ENCODE results near the gene WDR27. TPM values are rescaled to one million over a fixed set of nuclear protein-coding genes. Genes with fewer than 3 reads are reported as not detected.

The WDR27 gene
- total RNA-seq, 1 donor from 2014 or later = 41.5 TPM

- H3K9me3 ChIP-seq = no peaks in the 10 kb centered on the region
- H3K27ac ChIP-seq = no peak overlapping the region
- no peaks in the 10 kb centered on the region for H3K27me3 ChIP-seq
- no peaks in the 10 kb centered on the region for H3K4me1 ChIP-seq
- TF ChIP-seq POLR2A (IDR thresholded peaks at IDR 0.05) = no peak
- TF ChIP-seq, protein P1, sequence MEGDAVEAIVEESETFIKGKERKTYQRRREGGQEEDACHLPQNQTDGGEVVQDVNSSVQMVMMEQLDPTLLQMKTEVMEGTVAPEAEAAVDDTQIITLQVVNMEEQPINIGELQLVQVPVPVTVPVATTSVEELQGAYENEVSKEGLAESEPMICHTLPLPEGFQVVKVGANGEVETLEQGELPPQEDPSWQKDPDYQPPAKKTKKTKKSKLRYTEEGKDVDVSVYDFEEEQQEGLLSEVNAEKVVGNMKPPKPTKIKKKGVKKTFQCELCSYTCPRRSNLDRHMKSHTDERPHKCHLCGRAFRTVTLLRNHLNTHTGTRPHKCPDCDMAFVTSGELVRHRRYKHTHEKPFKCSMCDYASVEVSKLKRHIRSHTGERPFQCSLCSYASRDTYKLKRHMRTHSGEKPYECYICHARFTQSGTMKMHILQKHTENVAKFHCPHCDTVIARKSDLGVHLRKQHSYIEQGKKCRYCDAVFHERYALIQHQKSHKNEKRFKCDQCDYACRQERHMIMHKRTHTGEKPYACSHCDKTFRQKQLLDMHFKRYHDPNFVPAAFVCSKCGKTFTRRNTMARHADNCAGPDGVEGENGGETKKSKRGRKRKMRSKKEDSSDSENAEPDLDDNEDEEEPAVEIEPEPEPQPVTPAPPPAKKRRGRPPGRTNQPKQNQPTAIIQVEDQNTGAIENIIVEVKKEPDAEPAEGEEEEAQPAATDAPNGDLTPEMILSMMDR (IDR thresholded peaks at IDR 0.05) = no peak
- no peak for TF ChIP-seq POLR2AphosphoS5 (IDR thresholded peaks at IDR 0.05; ENCODE audit: insufficient read depth in 1 of 2, low read depth in 1 of 2)
- intact Hi-C loops (cut with DNase I) = no loop called here
- peak in 1 of 2 donors; percentile 82 for DNase-seq (ENCODE audit: extremely low spot score in 2 of 2)
- H3K36me3 ChIP-seq = peaks cover 0 to 18% of the 10 kb centered on the region in 2 donors
- H3K4me3 ChIP-seq = no peak overlapping the region
Measured at GRCh38 chr6:169671563-169671962, 30.3 kb downstream of the WDR27 start.

DNA sequence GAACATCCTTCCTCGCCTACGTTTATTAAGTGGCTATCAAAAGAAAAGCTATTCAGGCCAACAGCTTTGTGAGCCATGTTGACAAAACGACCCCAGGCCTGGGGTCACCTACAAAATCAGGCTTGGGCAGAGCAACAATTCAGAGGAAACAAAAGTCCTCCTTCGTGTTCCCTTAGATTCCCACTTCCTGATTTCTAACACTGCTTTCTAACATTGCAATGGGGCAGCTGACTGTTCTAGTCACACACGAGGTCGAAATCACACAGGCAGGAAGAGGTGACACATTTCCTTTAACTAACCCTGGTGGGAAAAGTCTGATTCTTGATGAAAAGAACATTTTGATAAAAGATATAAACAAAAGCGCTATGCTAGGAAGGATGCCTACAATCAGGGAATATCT, 31.9 kb downstream of the WDR27 start:
- H3K9me3 ChIP-seq = no peaks in the 10 kb centered on the region
- H3K4me3 ChIP-seq = no peak overlapping the region
- H3K4me1 ChIP-seq = no peaks in the 10 kb centered on the region
- H3K27me3 ChIP-seq = no peaks in the 10 kb centered on the region
- TF ChIP-seq, protein P1 (IDR thresholded peaks at IDR 0.05) = no peak
- TF ChIP-seq POLR2AphosphoS5 (IDR thresholded peaks at IDR 0.05; ENCODE audit: insufficient read depth in 1 of 2, low read depth in 1 of 2) = peak in 1 of 2 donors; percentile 46
- no peak for TF ChIP-seq POLR2A (IDR thresholded peaks at IDR 0.05)
- intact Hi-C loops (cut with DNase I) = no loop called here
- H3K27ac ChIP-seq = peak overlapping the region; percentile 10
- peaks cover 0 to 24% of the 10 kb centered on the region in 2 donors for H3K36me3 ChIP-seq
- DNase-seq (ENCODE audit: extremely low spot score in 2 of 2) = no peak

DNA sequence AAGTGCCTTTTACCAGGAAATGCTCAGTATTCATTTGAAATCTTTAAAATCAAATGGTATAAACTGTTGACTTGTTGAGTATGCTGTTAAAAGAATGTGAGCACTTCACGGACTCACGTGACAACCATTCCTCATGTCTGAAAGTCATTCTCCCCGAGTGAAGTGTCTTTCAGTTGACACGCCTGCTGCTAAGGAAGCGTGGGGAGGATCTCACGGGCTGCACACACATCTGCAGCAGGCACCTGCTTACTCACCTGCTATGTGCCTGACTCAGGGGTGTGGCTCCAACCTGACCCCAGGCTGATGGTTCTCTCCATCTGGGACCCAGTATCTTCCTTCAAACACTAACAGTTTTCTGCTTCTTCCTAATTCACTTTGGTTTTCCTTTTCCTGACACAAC, 32.7 kb downstream of the WDR27 start:
- no peaks in the 10 kb centered on the region for H3K9me3 ChIP-seq
- H3K4me1 ChIP-seq = no peaks in the 10 kb centered on the region
- intact Hi-C loops (cut with DNase I) = no loop called here
- peaks cover 0 to 29% of the 10 kb centered on the region in 2 donors for H3K36me3 ChIP-seq
- TF ChIP-seq POLR2AphosphoS5 (IDR thresholded peaks at IDR 0.05; ENCODE audit: insufficient read depth in 1 of 2, low read depth in 1 of 2) (no peak), POLR2A (IDR thresholded peaks at IDR 0.05) (no peak)
- TF ChIP-seq, protein P1 (IDR thresholded peaks at IDR 0.05) = no peak
- no peaks in the 10 kb centered on the region for H3K27me3 ChIP-seq
- no peak for DNase-seq (ENCODE audit: extremely low spot score in 2 of 2)
- no peak overlapping the region for H3K4me3 ChIP-seq
- H3K27ac ChIP-seq = peak overlapping the region; percentile 10

- peaks cover 0 to 37% of the 10 kb centered on the region in 2 donors for H3K36me3 ChIP-seq
- DNase-seq (ENCODE audit: extremely low spot score in 2 of 2) = no peak
- TF ChIP-seq, protein P1 (IDR thresholded peaks at IDR 0.05) = no peak
- TF ChIP-seq POLR2A (IDR thresholded peaks at IDR 0.05) (no peak), POLR2AphosphoS5 (IDR thresholded peaks at IDR 0.05; ENCODE audit: insufficient read depth in 1 of 2, low read depth in 1 of 2) (no peak)
- no peaks in the 10 kb centered on the region for H3K27me3 ChIP-seq
- H3K27ac ChIP-seq = no peak overlapping the region
- no peak overlapping the region for H3K4me3 ChIP-seq
- no peaks in the 10 kb centered on the region for H3K9me3 ChIP-seq
- intact Hi-C loops (cut with DNase I) = no loop called here
- no peaks in the 10 kb centered on the region for H3K4me1 ChIP-seq
Measured at GRCh38 chr6:169668203-169668847, 33.5 kb downstream of the WDR27 start.

DNA sequence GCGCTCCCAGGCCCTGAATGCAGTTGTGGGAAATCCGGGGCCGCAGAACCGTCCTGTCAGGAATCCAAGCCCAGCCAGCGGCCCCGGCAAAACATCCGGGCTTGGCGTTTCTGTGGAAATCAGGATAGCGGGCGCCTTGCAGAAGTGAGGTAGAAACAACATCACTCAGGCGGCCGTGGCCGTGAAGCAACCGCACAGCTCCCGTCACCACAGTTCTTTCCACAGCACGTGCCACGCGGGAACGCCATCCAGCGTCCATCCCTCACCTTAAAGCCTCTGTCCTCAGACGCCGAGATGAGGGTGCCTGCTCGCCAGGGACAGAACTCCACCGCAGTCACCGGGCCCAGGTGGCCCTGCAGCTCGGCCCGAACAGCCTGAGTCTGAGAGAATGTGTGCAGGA, 34.1 kb downstream of the WDR27 start:
- DNase-seq (ENCODE audit: extremely low spot score in 2 of 2) = no peak
- H3K27ac ChIP-seq = no peak overlapping the region
- H3K27me3 ChIP-seq = no peaks in the 10 kb centered on the region
- TF ChIP-seq POLR2AphosphoS5 (IDR thresholded peaks at IDR 0.05; ENCODE audit: insufficient read depth in 1 of 2, low read depth in 1 of 2) (no peak), POLR2A (IDR thresholded peaks at IDR 0.05) (no peak)
- TF ChIP-seq, protein P1 (IDR thresholded peaks at IDR 0.05) = no peak
- H3K4me1 ChIP-seq = no peaks in the 10 kb centered on the region
- intact Hi-C loops (cut with DNase I) = no loop called here
- H3K9me3 ChIP-seq = no peaks in the 10 kb centered on the region
- H3K36me3 ChIP-seq = peaks cover 0 to 42% of the 10 kb centered on the region in 2 donors
- no peak overlapping the region for H3K4me3 ChIP-seq
